ENCODE data around the gene ZNF107.

Gene ZNF107

DNA sequence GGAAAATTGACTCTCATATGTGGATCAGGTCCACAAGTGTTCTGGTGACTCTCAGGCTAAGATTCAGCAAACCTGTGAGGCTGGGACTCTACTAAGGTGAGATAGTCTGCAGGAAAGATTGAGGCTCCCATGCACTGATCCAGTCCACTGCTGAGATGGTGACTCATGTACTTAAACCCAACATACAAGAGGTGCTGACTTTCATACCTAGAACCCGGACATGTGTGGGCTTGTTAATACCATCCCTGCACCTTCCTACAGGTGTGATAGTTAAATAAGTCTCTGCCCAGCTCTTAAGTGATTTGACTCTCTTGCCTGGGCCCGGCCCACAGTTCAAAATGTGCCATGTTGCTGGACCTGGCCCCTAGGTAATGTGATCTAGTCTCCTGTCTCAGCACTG lies 27.1 kb upstream of the ZNF107 start:
- Histone ChIP-seq H3K27ac (no peak overlapping the region), H3K4me1 (no peaks in the 10 kb centered on the region), H3K9me3 (no peaks in the 10 kb centered on the region), H3K4me3 (no peak overlapping the region), H3K27me3 (no peaks in the 10 kb centered on the region), H3K36me3 (no peaks in the 10 kb centered on the region)
- no peak for DNase-seq
- TF ChIP-seq, protein P1, sequence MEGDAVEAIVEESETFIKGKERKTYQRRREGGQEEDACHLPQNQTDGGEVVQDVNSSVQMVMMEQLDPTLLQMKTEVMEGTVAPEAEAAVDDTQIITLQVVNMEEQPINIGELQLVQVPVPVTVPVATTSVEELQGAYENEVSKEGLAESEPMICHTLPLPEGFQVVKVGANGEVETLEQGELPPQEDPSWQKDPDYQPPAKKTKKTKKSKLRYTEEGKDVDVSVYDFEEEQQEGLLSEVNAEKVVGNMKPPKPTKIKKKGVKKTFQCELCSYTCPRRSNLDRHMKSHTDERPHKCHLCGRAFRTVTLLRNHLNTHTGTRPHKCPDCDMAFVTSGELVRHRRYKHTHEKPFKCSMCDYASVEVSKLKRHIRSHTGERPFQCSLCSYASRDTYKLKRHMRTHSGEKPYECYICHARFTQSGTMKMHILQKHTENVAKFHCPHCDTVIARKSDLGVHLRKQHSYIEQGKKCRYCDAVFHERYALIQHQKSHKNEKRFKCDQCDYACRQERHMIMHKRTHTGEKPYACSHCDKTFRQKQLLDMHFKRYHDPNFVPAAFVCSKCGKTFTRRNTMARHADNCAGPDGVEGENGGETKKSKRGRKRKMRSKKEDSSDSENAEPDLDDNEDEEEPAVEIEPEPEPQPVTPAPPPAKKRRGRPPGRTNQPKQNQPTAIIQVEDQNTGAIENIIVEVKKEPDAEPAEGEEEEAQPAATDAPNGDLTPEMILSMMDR (IDR thresholded peaks at IDR 0.05) = no peak
- intact Hi-C loops (cut with DNase I; ENCODE audit: low total_unique reads) = no loop called here

DNA sequence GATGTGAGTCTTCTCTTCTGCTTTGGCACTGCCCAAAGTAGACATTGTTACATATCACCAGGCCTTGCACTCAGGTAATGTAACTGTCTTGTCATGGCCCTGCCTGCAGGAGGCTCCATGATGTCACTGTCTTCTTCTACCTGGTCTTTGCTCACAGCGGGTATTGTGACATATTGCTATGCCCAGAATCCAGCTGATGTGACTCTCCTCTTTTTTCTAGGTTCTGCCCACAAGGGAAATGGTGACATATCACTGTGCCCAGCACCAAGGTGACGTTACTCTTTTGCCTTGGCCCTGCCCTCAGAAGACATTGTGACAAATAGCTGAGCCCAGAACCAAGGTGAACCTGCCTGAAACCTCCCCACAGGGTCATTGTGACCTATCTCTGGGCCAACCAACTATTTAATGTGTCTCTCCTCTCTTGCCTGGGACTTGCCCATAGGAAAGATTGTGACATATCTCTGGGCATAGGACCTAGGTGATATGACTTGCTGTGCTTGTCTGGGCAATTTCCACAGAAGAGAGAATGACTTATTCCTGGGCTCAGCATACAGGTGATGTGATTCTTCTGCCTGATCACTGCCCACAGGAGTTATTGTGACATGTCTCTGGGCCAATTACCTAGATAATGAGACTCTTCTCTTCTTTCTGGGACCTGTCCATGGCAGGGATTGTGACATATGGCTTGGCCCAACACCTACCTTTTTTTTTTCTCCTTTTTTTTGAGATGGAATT lies 26.5 kb upstream of the ZNF107 start:
- no peak overlapping the region for H3K27ac ChIP-seq
- TF ChIP-seq, protein P1 (IDR thresholded peaks at IDR 0.05) = no peak
- H3K4me3 ChIP-seq = no peak overlapping the region
- H3K4me1 ChIP-seq = no peaks in the 10 kb centered on the region
- DNase-seq = no peak
- no peaks in the 10 kb centered on the region for H3K27me3 ChIP-seq
- H3K9me3 ChIP-seq = no peaks in the 10 kb centered on the region
- intact Hi-C loops (cut with DNase I; ENCODE audit: low total_unique reads) = no loop called here
- no peaks in the 10 kb centered on the region for H3K36me3 ChIP-seq

DNA sequence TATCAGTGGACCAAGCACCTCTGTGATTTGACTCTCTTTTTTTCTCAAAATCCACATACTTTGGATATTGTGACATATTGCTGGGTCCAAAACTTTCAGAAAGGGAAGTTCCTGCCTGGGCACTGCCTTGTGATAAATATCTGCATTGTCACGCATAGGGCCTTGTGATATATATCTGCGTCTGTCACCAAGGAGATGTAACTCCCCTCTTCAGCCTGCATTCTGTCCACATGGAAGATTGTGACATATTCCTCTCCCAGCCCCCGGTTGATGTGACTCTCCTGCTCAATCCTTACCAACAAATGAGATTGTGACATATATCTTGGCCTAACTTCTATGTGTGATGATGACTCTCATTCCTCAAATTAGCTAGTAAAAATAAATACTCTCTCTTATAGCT lies 25.4 kb upstream of the ZNF107 start:
- intact Hi-C loops (cut with DNase I; ENCODE audit: low total_unique reads) = no loop called here
- H3K36me3 ChIP-seq = no peaks in the 10 kb centered on the region
- no peaks in the 10 kb centered on the region for H3K9me3 ChIP-seq
- TF ChIP-seq, protein P1 (IDR thresholded peaks at IDR 0.05) = no peak
- no peaks in the 10 kb centered on the region for H3K4me1 ChIP-seq
- H3K27me3 ChIP-seq = no peaks in the 10 kb centered on the region
- DNase-seq = no peak
- H3K4me3 ChIP-seq = no peak overlapping the region
- no peak overlapping the region for H3K27ac ChIP-seq

DNA sequence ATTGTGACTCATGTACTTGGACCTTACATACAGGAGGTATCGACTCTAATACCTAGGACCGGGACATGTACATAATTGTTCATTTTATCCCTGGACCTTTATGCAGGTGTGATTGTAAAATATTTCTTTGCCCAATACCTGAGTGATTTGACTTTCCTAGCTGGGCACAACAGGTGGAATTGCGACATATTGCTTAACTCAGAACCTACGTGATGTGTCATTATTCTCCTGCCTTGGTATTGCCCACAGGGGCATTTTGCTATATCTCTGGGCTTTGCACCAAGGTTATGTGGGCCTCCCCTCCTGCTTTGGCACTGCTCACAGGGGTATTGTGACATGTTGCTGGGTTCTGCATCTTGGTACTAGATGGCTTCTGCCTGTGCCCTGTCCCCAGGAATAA lies 23.9 kb upstream of the ZNF107 start:
- TF ChIP-seq, protein P1 (IDR thresholded peaks at IDR 0.05) = no peak

DNA sequence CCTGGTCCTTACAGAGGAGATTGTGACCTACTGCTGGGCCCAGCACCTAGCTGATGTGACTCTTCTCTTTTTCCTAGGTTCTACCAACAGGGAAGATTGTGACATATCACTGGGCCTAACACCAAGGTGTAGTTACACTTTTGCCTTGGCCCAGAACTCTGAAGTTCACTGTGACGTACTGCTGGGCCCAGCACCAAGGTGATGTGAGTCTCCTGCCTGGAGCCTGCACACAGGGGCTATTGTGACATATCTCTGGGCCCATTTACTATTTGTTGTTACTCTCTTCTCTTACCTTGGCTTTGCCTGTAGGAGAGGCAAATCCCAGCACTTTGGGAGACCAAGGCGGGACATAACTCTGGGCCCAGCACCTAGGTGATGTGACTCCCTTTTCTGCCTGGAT lies 23.1 kb upstream of the ZNF107 start:
- intact Hi-C loops (cut with DNase I; ENCODE audit: low total_unique reads) = no loop called here
- Histone ChIP-seq H3K27ac (no peak overlapping the region), H3K9me3 (no peaks in the 10 kb centered on the region), H3K36me3 (no peaks in the 10 kb centered on the region), H3K4me1 (no peaks in the 10 kb centered on the region), H3K27me3 (no peaks in the 10 kb centered on the region), H3K4me3 (no peak overlapping the region)
- TF ChIP-seq, protein P1 (IDR thresholded peaks at IDR 0.05) = no peak
- DNase-seq = no peak

More for the DNA sequence above, 23.9 kb upstream of the ZNF107 start:
- Histone ChIP-seq H3K4me3 (no peak overlapping the region), H3K9me3 (no peaks in the 10 kb centered on the region), H3K27me3 (no peaks in the 10 kb centered on the region), H3K36me3 (no peaks in the 10 kb centered on the region), H3K27ac (no peak overlapping the region), H3K4me1 (no peaks in the 10 kb centered on the region)
- no peak for DNase-seq
- intact Hi-C loops (cut with DNase I; ENCODE audit: low total_unique reads) = no loop called here

DNA sequence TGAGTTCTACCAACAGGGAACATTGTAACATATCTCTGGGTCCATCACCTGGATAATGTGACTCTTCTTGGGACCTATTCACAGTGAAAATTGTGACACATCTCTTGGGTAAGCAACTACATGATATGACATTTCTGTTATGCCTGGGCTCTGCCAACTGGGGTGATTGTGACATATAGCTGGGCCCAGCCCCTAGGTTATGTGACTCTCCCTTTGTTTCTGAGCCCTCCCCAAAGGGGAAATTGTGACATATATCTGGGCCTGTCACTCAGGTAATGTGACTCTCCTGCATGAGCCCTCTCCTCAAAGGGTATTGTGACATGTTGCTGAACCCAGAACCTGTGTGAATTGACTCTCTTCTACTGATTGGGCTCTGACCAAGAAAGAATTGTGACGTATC lies 22.4 kb upstream of the ZNF107 start:
- no peaks in the 10 kb centered on the region for H3K9me3 ChIP-seq
- TF ChIP-seq, protein P1 (IDR thresholded peaks at IDR 0.05) = no peak
- intact Hi-C loops (cut with DNase I; ENCODE audit: low total_unique reads) = no loop called here

More for the DNA sequence above, 22.4 kb upstream of the ZNF107 start:
- Histone ChIP-seq H3K36me3 (no peaks in the 10 kb centered on the region), H3K27ac (no peak overlapping the region), H3K4me3 (no peak overlapping the region), H3K4me1 (no peaks in the 10 kb centered on the region), H3K27me3 (no peaks in the 10 kb centered on the region)
- DNase-seq = no peak
